HepG2 (cell line): ENCODE measurements around the gene RNF125. TPM values are rescaled to one million over a fixed set of nuclear protein-coding genes. Genes with fewer than 3 reads are reported as not detected.

Experiments used
- DDIT3 ChIP-seq: sonication (generic); formaldehyde crosslinking; IDR thresholded peaks from 2 replicates; pipeline ENCODE4 v1.4.0; 2020; ENCODE audit warnings: mild to moderate bottlenecking, missing genetic modification reagents
- HNRNPLL ChIP-seq: fragments of 200-400 bp; formaldehyde crosslinking; IDR thresholded peaks from 2 replicates; pipeline ENCODE4 v1.6.1; 2017; ENCODE audit warnings: mild to moderate bottlenecking, low read depth, low read length; ENCODE audit not compliant: poor library complexity, severe bottlenecking
- NCOR1 ChIP-seq: fragments of 200-600 bp; sonication (generic); IDR thresholded peaks from 2 replicates; pipeline ENCODE4 v1.7.0; 2017; ENCODE audit warnings: antibody characterized with exemption, low read length, borderline replicate concordance
- PCBP1 ChIP-seq: fragments of 200-400 bp; formaldehyde crosslinking; IDR thresholded peaks from 2 replicates; pipeline ENCODE4 v1.6.1; 2017; ENCODE audit warnings: mild to moderate bottlenecking, low read depth, low read length, borderline replicate concordance
- POLR2AphosphoS2 ChIP-seq: IDR thresholded peaks from 2 replicates; pipeline ENCODE4 v1.6.1; 2011; ENCODE audit warnings: low read depth, low read length, improper control_type of control experiment
- REL ChIP-seq: sonication (generic); formaldehyde crosslinking; conservative IDR thresholded peaks from 2 replicates; pipeline ENCODE4 v1.8.0; 2022; ENCODE audit warnings: mild to moderate bottlenecking, missing genetic modification reagents, moderate library complexity
- SKI ChIP-seq: fragments of 450-650 bp; IDR thresholded peaks from one replicate; pipeline ENCODE4 v1.6.1; 2018; ENCODE audit warnings: mild to moderate bottlenecking; ENCODE audit not compliant: partially characterized antibody
- SMARCC2 ChIP-seq: fragments of 450-650 bp; IDR thresholded peaks from 2 replicates; pipeline ENCODE4 v1.6.1; 2017; ENCODE audit warnings: antibody characterized with exemption, mild to moderate bottlenecking
- TAF1 ChIP-seq: sonication (generic); formaldehyde crosslinking; IDR thresholded peaks from 2 replicates; pipeline ENCODE4 v1.4.0; 2020; ENCODE audit warnings: missing genetic modification reagents
- ZBTB4 ChIP-seq: sonication (generic); formaldehyde crosslinking; IDR thresholded peaks from 2 replicates; pipeline ENCODE4 v1.4.0; 2020; ENCODE audit warnings: missing genetic modification reagents, mild to moderate bottlenecking, borderline replicate concordance
- ZFP90 ChIP-seq: sonication (generic); formaldehyde crosslinking; IDR thresholded peaks from 2 replicates; pipeline ENCODE4 v1.8.0; 2022; ENCODE audit warnings: missing genetic modification reagents, mild to moderate bottlenecking, inconsistent platforms, borderline replicate concordance
- ZHX1 ChIP-seq: sonication (generic); formaldehyde crosslinking; IDR thresholded peaks from 2 replicates; pipeline ENCODE4 v1.8.1; 2022; ENCODE audit warnings: low read depth, mild to moderate bottlenecking, missing genetic modification reagents
- ZNF101 ChIP-seq: sonication (generic); formaldehyde crosslinking; IDR thresholded peaks from 2 replicates; pipeline ENCODE4 v1.4.0; 2020; ENCODE audit warnings: mild to moderate bottlenecking, low read depth, missing genetic modification reagents, borderline replicate concordance
- ZNF3 ChIP-seq: IDR thresholded peaks from 2 replicates; pipeline ENCODE4 v1.7.0; 2017; ENCODE audit warnings: inconsistent platforms
- ZNF383 ChIP-seq: sonication (generic); formaldehyde crosslinking; IDR thresholded peaks from 2 replicates; pipeline ENCODE4 v1.4.0; 2020; ENCODE audit warnings: missing genetic modification reagents, mild to moderate bottlenecking, borderline replicate concordance
- ZNF414 ChIP-seq: sonication (generic); formaldehyde crosslinking; IDR thresholded peaks from 2 replicates; pipeline ENCODE4 v1.5.0; 2020; ENCODE audit warnings: missing genetic modification reagents
- ZNF44 ChIP-seq: sonication (generic); formaldehyde crosslinking; IDR thresholded peaks from 2 replicates; pipeline ENCODE4 v1.5.1; 2020; ENCODE audit warnings: mild to moderate bottlenecking, missing genetic modification reagents
- ZSCAN20 ChIP-seq: sonication (generic); formaldehyde crosslinking; IDR thresholded peaks from 2 replicates; pipeline ENCODE4 v1.4.0; 2020; ENCODE audit warnings: missing genetic modification reagents, mild to moderate bottlenecking, borderline replicate concordance
- ZSCAN21 ChIP-seq: sonication (generic); formaldehyde crosslinking; IDR thresholded peaks from 2 replicates; pipeline ENCODE4 v1.8.0; 2022; ENCODE audit warnings: mild to moderate bottlenecking, missing genetic modification reagents, moderate library complexity, borderline replicate concordance
- ZSCAN5A ChIP-seq: sonication (generic); formaldehyde crosslinking; IDR thresholded peaks from 2 replicates; pipeline ENCODE4 v1.8.0; 2022; ENCODE audit warnings: mild to moderate bottlenecking, missing genetic modification reagents, borderline replicate concordance
- polyA plus RNA-seq, 8 experiments: library from polyadenylated mRNA; depleted of rRNA in 3 of 8; stranded (reverse) in 7 of 8; unstranded in 1 of 8; fragments of >200 nt; fragmentation: Illumina TruSeq in 4 of 8; extraction: Trizol in 4 of 8; gene quantifications; 2 replicates each; pipeline versions ENCODE4 v1.2.1 to v1.2.3, GENCODE V29; 2011 to 2016; ENCODE audit warnings: low read depth in 4 of 8, missing spikeins in 1 of 8, mixed read lengths in 1 of 8; ENCODE audit not compliant: insufficient read depth in 1 of 8
- total RNA-seq, 5 experiments: library from RNA; depleted of rRNA; stranded (reverse); fragments of >200 nt; fragmentation: Illumina TruSeq; extraction: Trizol; gene quantifications; 2 replicates each; pipeline ENCODE4 v1.2.3, GENCODE V29; 2016; ENCODE audit warnings: low read depth in 1 of 5

The RNF125 gene
- total and polyA plus RNA-seq, 2 of the 13 experiments (the other 11 are each of a cell fraction or from before 2014, with no cell fraction given), result 0.58 to 1.8 TPM

- no peak for TF ChIP-seq ZFP90 (CRISPR knock-in tag)
- TF ChIP-seq HNRNPLL, result no peak
- TF ChIP-seq ZSCAN20 (CRISPR knock-in tag), result peak; percentile 78; the same call in 1 of the 2 replicates
- peak; percentile 39; the same call in 1 of the 2 replicates for TF ChIP-seq ZSCAN21 (CRISPR knock-in tag)
- TF ChIP-seq ZNF414 (CRISPR knock-in tag), result peak; percentile 83; the same call in 1 of the 2 replicates
- no peak for TF ChIP-seq ZSCAN5A (CRISPR knock-in tag)
- TF ChIP-seq TAF1 (CRISPR knock-in tag), result peak; percentile 68
- no peak for TF ChIP-seq DDIT3
- no peak for TF ChIP-seq POLR2AphosphoS2
- TF ChIP-seq PCBP1, result 0 out of 2 replicates have a peak, but pooled peaks have one; percentile 29
- TF ChIP-seq ZNF44 (CRISPR knock-in tag), result no peak
- no peak for TF ChIP-seq SMARCC2
- TF ChIP-seq ZBTB4 (CRISPR knock-in tag), result no peak
- TF ChIP-seq SKI, result no peak
- no peak for TF ChIP-seq REL
- TF ChIP-seq ZNF3 (CRISPR knock-in tag), result no peak
- no peak for TF ChIP-seq ZNF383
- TF ChIP-seq ZHX1, result peak; percentile 48; the same call in 1 of the 2 replicates
- no peak for TF ChIP-seq ZNF101 (CRISPR knock-in tag)
- peak; percentile 14; the same call in 1 of the 2 replicates for TF ChIP-seq NCOR1
Observed at GRCh38 chr18:32092422-32093101, 73.9 kb downstream of the RNF125 start (continued).
